T47D (cell line): Measurements from ENCODE around the gene CFHR3.
"Not testable (repeated sequence)": the region's sequence is repeated elsewhere in the genome, so short reads cannot be mapped to it uniquely, and the experiment has no call there.

Experiments
- DNase-seq, 2 experiments: peaks; one replicate each; pipeline versions ENCODE4 v3.0.0 to v3.0.0-alpha.2; 2011 to 2012; ENCODE audit warnings: low read depth in 1 of 2, low spot score in 1 of 2
- JUND ChIP-seq: IDR thresholded peaks from 2 replicates; pipeline ENCODE4 v1.6.1; 2012; ENCODE audit warnings: low read depth
- in situ Hi-C: cut with HindIII; loops from 2 replicates; pipeline ENCODE4 v1.10.0; 2016; ENCODE audit warnings: low sequenced_read_pairs, low pct_unique_long_range_greater_than_20kb

CFHR3 gene

GRCh38 chr1:196774603-196775002 is at the start of gene CFHR3:
TSS of gene CFHR3 (plus strand) at chr1:196774840. CDS start at chr1:196774887, 47 bp downstream.
- TF ChIP-seq JUND, result no peak
- no peak for DNase-seq
- in situ Hi-C loops, result no loop called here

GRCh38 chr1:196732526-196732925 is 42.1 kb upstream of the CFHR3 start:
- DNase-seq, result peak in 1 of 2 experiments; percentile 42
- in situ Hi-C loops, result no loop called here
- TF ChIP-seq JUND, result no peak

- in situ Hi-C loops, result no loop called here
- TF ChIP-seq JUND, result no peak
- DNase-seq, result no peak
Measured at GRCh38 chr1:196733091-196733970, 41.3 kb upstream of the CFHR3 start.

DNA sequence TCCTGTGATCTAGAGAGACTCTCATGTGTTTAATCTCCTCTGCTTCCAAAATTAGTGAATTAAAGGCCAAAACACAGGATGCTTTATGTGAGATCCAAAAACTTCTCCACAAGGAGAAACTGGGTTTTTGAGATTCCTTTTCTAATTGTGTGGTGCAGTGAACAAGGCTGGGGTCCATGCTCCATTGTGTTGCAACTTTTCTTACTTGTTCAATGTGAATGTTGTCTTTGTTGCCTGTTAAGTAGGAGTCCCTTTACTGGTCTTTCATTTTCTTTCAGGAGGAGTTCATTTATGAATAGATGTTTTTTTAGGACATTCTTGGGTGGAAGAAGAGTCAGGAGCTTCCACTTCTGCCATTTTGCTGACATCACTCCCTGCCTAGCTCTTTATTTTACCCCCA is 40.6 kb upstream of the CFHR3 start:
- TF ChIP-seq JUND, result no peak
- DNase-seq, result no peak
- in situ Hi-C loops, result no loop called here

- DNase-seq, result no peak
- TF ChIP-seq JUND, result no peak
- in situ Hi-C loops, result no loop called here
Measured at GRCh38 chr1:196734460-196734859, 40.2 kb upstream of the CFHR3 start.

DNA sequence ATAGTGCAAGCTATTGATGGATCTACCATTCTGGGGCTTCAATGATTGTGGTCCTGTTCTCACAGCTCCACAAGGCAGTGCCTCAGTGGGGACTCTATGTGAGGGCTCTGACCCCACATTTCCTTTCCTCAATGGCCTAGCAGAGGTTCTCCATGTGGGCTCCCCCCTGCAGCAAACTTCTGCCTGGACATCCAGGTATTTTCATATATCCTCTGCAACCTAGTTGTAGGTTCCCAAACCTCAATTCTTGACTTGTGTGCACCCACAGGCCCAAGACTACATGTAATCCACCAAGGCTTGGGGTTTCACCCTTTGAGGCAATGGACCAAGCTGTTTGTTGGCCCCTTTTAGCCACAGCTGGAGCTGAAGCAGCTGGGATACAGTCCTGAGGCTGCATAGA is 35.9 kb upstream of the CFHR3 start:
- no peak for TF ChIP-seq JUND
- DNase-seq, result peak in 1 of 2 experiments; percentile 10
- in situ Hi-C loops, result no loop called here

- peak; percentile 45 to 74 for DNase-seq
- in situ Hi-C loops, result not testable (repeated sequence)
Measured at GRCh38 chr1:196743244-196743643, 31.4 kb upstream of the CFHR3 start.

DNA sequence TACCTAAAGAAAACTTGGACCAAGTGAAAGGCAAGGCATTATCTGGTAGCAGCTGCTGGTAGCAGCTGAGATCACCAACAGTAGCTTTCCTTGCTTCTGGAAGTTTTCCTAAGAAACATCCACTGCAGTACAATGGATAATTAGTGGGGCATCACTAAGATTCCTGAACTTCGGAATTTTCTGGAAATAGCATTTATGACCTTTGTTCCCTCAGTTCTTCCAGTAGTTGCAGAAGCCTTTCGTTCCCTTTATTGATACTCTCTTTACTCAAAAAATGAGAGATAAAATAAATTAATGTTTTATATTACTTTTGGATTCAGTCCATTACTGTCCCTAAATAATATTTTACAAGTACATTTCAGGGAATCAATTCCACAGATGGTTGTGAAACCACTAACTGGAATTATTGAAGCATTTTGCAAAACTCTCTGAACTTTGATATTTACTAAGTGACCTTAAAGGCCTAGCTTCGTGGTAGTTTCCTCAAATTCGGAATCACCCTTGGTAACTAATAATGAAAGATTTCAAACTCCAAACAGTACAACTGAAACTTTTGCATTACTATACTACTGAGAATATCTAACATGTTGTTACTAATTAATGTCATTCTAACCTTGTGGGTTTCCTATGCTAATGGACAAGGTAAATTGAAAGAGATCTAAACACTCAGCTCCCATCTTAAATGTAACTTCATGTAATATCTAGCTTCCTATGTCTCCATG is 9.5 kb upstream of the CFHR3 start:
- in situ Hi-C loops, DNase-seq: not testable (repeated sequence)

DNA sequence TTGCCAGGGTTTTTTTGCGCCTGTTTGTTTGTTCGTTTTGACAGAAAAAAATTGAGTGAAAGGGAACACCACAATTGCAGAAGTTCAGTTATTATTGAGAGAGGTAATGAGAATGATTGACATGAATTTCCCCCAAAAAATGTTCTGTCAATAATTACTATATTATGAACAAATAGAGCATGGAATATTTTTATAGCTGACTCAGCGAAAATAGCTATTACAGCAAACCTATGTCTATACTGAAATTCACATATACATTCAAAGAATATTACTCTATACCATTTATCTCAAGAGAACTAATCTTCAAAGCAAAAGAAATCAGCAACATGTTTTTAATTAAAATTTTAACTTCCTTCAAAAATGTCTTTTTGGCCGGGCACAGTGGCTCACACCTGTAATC is 4.8 kb upstream of the CFHR3 start:
- DNase-seq, in situ Hi-C loops: not testable (repeated sequence)

- no peak for TF ChIP-seq JUND
- DNase-seq, result no peak
- in situ Hi-C loops, result no loop called here
Measured at GRCh38 chr1:196773713-196774112, 927 bp upstream of the CFHR3 start.

GRCh38 chr1:196774175-196774574 is 465 bp upstream of the CFHR3 start:
- in situ Hi-C loops, result no loop called here
- no peak for DNase-seq
- TF ChIP-seq JUND, result no peak

DNA sequence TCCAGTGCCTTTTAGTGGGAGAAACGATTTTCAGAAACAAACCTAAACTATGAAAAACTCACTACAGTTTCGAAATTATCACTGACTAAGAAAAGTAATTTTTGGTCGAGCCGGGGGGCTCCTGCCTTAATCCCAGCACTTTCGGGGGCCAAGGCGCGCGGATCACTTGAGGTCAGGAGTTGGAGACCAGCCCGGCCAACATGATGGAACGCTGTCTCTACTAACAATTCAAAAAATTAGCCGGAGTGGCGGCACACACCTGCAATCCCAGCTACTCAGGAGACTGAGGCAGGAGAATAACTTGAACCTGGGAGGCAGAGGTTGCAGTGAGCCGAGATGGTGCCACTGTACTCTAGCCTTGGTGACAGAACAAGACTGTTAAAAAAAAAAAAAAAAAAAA is 3.0 kb downstream of the CFHR3 start:
- no peak for DNase-seq
- in situ Hi-C loops, result no loop called here
- no peak for TF ChIP-seq JUND

DNA sequence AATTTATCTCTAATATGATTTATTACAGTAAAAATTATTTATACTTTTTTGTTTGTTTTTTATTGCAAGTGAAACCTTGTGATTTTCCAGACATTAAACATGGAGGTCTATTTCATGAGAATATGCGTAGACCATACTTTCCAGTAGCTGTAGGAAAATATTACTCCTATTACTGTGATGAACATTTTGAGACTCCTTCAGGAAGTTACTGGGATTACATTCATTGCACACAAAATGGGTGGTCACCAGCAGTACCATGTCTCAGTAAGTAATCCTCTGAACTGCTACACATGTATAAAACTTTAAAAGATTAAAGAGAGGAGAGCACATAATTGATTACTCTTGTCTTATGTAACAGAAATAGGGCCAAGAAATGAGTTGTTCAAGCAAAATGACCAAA is 4.5 kb downstream of the CFHR3 start:
- DNase-seq, result no peak
- no peak for TF ChIP-seq JUND
- in situ Hi-C loops, result no loop called here

DNA sequence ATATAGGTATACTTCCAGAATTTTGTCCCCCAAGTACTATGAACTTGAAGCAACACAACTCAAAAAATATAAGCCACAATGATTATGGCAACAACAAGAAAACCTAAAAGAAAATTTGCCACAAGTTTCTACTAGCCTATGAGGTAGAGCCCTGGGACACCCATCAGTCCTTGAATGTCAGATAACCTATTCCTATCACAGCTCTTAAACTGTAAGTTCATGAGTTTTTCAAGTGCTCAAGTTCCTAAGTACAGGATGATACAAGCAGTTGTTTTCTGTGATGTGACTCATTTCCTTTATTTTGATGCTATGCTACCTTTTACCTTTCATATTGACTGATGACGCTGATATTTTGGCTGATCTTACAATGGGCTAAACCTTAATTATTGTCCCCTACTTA is 16.6 kb downstream of the CFHR3 start:
- in situ Hi-C loops, result not testable (repeated sequence)

DNA sequence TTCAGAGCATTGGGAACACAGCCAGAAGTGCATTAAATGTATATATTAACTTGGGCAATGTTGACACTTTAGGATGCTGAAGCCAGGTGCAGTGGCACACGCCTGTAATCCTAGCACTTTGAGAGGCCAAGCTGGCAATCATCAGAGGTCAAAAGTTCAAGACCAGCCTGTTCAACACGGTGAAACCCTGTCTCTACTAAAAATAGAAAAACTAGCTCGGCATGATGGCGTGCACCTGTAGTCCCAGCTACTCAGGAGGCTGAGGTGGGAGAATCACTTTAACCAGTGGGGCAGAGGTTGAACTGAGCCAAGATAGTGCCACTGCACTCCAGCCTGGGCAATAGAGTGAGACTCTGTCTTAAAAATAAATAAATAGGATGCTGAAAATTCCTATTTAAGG is 19.5 kb downstream of the CFHR3 start:
- in situ Hi-C loops, result not testable (repeated sequence)
- peak in 1 of 2 experiments; percentile 19 for DNase-seq

More for the DNA sequence above, 16.6 kb downstream of the CFHR3 start:
- not testable (repeated sequence) for DNase-seq
